ENCODE measurements around the gene ZNF175.

ZNF175 gene

DNA sequence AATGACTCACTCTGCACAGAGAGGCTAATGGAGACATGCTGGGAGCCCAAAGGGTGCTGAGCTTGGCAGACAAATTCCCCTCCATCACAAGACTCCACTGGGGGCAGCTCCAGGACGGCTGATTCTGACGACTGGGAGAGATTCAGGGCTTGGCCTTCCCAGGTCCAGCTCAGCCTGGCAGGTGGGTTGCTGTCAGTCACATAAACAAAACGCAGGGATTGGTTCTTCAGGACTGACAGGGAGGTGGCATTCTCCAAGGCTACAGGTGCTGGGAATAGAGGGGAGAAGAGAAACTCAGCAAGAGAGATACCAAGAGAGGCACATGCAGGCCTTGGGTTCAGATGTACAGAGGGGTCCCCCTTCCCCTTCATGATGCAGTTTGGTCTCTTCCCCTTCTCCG, 10.7 kb upstream of the ZNF175 start:
- no peaks in the 10 kb centered on the region for H3K36me3 ChIP-seq (ENCODE audit: control insufficient read depth in 4 of 4, insufficient read depth in 4 of 4, low read length in 3 of 4)
- CTCF ChIA-PET: interaction anchor here (0.6 to 1.5 kb wide), 4 partner anchors 9 to 101 kb away, joined by 3 to 4 read pairs (median 3); no protein-coding TSS in a partner anchor
- WGBS (ENCODE audit: insufficient coverage): 8% methylated on average over 3 of the region's 4 CpGs
- no peak for DNase-seq
- H3K27ac ChIP-seq (ENCODE audit: insufficient read depth in 1 of 2, low read depth in 1 of 2, low read length in 2 of 2, poor library complexity in 1 of 2, severe bottlenecking in 2 of 2): no peak overlapping the region
- H3K4me1 ChIP-seq (ENCODE audit: control extremely low read depth in 1 of 4, control insufficient read depth in 4 of 4, insufficient read depth in 4 of 4, low read length in 3 of 4): peaks cover 4 to 19% (median 12%) of the 10 kb centered on the region in 4 experiments
- no peak overlapping the region for H3K4me3 ChIP-seq (ENCODE audit: control insufficient read depth in 1 of 7, extremely low read depth in 1 of 7, insufficient read depth in 4 of 7, low read depth in 2 of 7, low read length in 6 of 7)
- peaks cover 0 to 42% (median 13%) of the 10 kb centered on the region in 5 experiments for H3K27me3 ChIP-seq (replicated peaks in 2 of 5; ENCODE audit: control insufficient read depth in 4 of 5, insufficient read depth in 5 of 5, low read length in 4 of 5)
- POLR2A ChIA-PET: no interaction called here
- H3K9me3 ChIP-seq (ENCODE audit: control extremely low read depth in 1 of 5, control insufficient read depth in 4 of 5, insufficient read depth in 2 of 5, low read depth in 1 of 5, low read length in 4 of 5): no peaks in the 10 kb centered on the region

DNA sequence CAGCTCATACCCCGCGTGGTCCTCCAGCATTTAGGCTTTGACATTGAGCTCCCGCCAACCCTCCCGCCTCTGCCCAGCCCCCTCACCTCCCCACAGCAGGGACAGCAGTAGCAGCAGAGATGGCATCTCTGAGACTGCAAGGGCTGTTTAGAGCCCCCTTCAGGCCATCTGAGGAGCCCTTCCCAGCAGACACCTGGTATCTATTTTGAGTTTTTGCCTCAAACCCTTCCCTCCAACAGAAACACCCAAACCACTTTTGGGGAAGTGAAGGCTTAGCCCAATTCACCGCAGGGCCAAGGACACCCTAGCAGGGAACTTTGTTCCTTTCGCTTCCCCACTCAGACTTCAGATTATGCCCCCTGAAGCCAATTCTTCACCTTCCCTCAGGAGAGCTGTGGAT, 6.3 kb upstream of the ZNF175 start:
- H3K27me3 ChIP-seq (replicated peaks in 2 of 5; ENCODE audit: control insufficient read depth in 4 of 5, insufficient read depth in 5 of 5, low read length in 4 of 5): peaks cover 2 to 29% (median 4%) of the 10 kb centered on the region in 5 experiments
- H3K4me3 ChIP-seq (ENCODE audit: control insufficient read depth in 1 of 7, extremely low read depth in 1 of 7, insufficient read depth in 4 of 7, low read depth in 2 of 7, low read length in 6 of 7): peak overlapping the region in 2 of 7 experiments; percentile 25 to 47
- WGBS (ENCODE audit: insufficient coverage): 23% methylated on average over 5 of the region's 6 CpGs
- H3K36me3 ChIP-seq (ENCODE audit: control insufficient read depth in 4 of 4, insufficient read depth in 4 of 4, low read length in 3 of 4): no peaks in the 10 kb centered on the region
- peaks cover 4 to 36% (median 17%) of the 10 kb centered on the region in 4 experiments for H3K4me1 ChIP-seq (ENCODE audit: control extremely low read depth in 1 of 4, control insufficient read depth in 4 of 4, insufficient read depth in 4 of 4, low read length in 3 of 4)
- no peak overlapping the region for H3K27ac ChIP-seq (ENCODE audit: insufficient read depth in 1 of 2, low read depth in 1 of 2, low read length in 2 of 2, poor library complexity in 1 of 2, severe bottlenecking in 2 of 2)
- CTCF ChIA-PET: interaction anchor here (1.2 to 1.7 kb wide), 3 partner anchors 13 to 91 kb away, joined by 3 to 8 read pairs (median 4); no protein-coding TSS in a partner anchor
- peak; percentile 49 to 85 (median 83) for DNase-seq
- H3K9me3 ChIP-seq (ENCODE audit: control extremely low read depth in 1 of 5, control insufficient read depth in 4 of 5, insufficient read depth in 2 of 5, low read depth in 1 of 5, low read length in 4 of 5): no peaks in the 10 kb centered on the region
- POLR2A ChIA-PET: interaction anchor here (1.0 kb wide), 1 partner anchor 17 kb away, joined by 4 read pairs; no protein-coding TSS in a partner anchor

GRCh38 chr19:51565583-51565982, 5.5 kb upstream of the ZNF175 start:
- peak in 2 of 3 donors; percentile 31 to 36 for DNase-seq
- CTCF ChIA-PET: interaction anchor here (0.9 to 1.7 kb wide), 6 partner anchors 17 to 92 kb away, joined by 3 to 8 read pairs (median 3); no protein-coding TSS in a partner anchor
- 49% methylated on average over 3 of the region's 4 CpGs for WGBS (ENCODE audit: insufficient coverage)
- Histone ChIP-seq H3K36me3 (ENCODE audit: control insufficient read depth in 4 of 4, insufficient read depth in 4 of 4, low read length in 3 of 4) (no peaks in the 10 kb centered on the region), H3K4me1 (ENCODE audit: control extremely low read depth in 1 of 4, control insufficient read depth in 4 of 4, insufficient read depth in 4 of 4, low read length in 3 of 4) (peaks cover 4 to 36% (median 17%) of the 10 kb centered on the region in 4 experiments), H3K27ac (ENCODE audit: insufficient read depth in 1 of 2, low read depth in 1 of 2, low read length in 2 of 2, poor library complexity in 1 of 2, severe bottlenecking in 2 of 2) (no peak overlapping the region), H3K27me3 (replicated peaks in 2 of 5; ENCODE audit: control insufficient read depth in 4 of 5, insufficient read depth in 5 of 5, low read length in 4 of 5) (peaks cover 0 to 21% (median 2%) of the 10 kb centered on the region in 5 experiments), H3K9me3 (ENCODE audit: control extremely low read depth in 1 of 5, control insufficient read depth in 4 of 5, insufficient read depth in 2 of 5, low read depth in 1 of 5, low read length in 4 of 5) (no peaks in the 10 kb centered on the region), H3K4me3 (ENCODE audit: control insufficient read depth in 1 of 7, extremely low read depth in 1 of 7, insufficient read depth in 4 of 7, low read depth in 2 of 7, low read length in 6 of 7) (no peak overlapping the region)
- POLR2A ChIA-PET: interaction anchor here (1.1 kb wide), 1 partner anchor 18 kb away, joined by 3 read pairs; no protein-coding TSS in a partner anchor

DNA sequence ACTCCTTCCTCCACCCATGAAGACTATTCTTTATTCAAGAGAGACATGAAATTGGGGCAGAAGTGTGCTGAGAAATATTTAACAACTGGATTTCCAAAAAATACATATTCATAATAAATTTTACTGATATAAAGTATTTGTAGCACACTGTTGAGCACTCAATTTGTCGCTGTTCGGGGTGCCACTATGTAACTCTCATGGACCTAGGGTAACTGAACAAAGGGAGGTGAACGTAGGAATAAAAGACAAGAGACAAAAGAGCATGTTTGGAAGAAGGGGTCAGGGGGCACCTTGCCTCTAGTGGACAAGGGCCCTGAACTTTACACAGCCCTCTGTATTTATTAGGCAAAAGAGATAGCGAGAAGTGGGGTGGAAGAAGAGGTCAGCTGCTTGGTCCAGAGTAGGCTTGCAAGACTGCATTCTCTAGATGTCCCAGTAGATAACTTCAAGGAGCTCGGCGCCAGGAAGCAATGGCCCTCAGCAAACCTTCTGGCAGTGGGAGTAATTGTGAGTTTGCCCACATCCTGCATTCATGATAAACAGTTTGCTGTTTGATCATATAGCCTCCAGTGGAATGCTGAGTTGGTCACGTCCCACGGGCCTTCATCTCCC, 4.5 kb upstream of the ZNF175 start:
- Histone ChIP-seq H3K9me3 (ENCODE audit: control extremely low read depth in 1 of 5, control insufficient read depth in 4 of 5, insufficient read depth in 2 of 5, low read depth in 1 of 5, low read length in 4 of 5) (no peaks in the 10 kb centered on the region), H3K4me3 (ENCODE audit: control insufficient read depth in 1 of 7, extremely low read depth in 1 of 7, insufficient read depth in 4 of 7, low read depth in 2 of 7, low read length in 6 of 7) (no peak overlapping the region), H3K36me3 (ENCODE audit: control insufficient read depth in 4 of 4, insufficient read depth in 4 of 4, low read length in 3 of 4) (no peaks in the 10 kb centered on the region), H3K27ac (ENCODE audit: insufficient read depth in 1 of 2, low read depth in 1 of 2, low read length in 2 of 2, poor library complexity in 1 of 2, severe bottlenecking in 2 of 2) (no peak overlapping the region), H3K27me3 (replicated peaks in 2 of 5; ENCODE audit: control insufficient read depth in 4 of 5, insufficient read depth in 5 of 5, low read length in 4 of 5) (peaks cover 0 to 18% (median 2%) of the 10 kb centered on the region in 5 experiments), H3K4me1 (ENCODE audit: control extremely low read depth in 1 of 4, control insufficient read depth in 4 of 4, insufficient read depth in 4 of 4, low read length in 3 of 4) (peaks cover 4 to 37% (median 19%) of the 10 kb centered on the region in 4 experiments)
- 50% methylated on average over 2 of the region's 8 CpGs for WGBS (ENCODE audit: insufficient coverage)
- CTCF ChIA-PET: interaction anchor here (1.1 to 1.2 kb wide), 2 partner anchors 53 to 56 kb away, joined by 3 read pairs; no protein-coding TSS in a partner anchor
- POLR2A ChIA-PET: no interaction called here
- DNase-seq: no peak

GRCh38 chr19:51567583-51567982, 3.5 kb upstream of the ZNF175 start:
- ChIA-PET POLR2A (no interaction called here), CTCF (no interaction called here)

DNA sequence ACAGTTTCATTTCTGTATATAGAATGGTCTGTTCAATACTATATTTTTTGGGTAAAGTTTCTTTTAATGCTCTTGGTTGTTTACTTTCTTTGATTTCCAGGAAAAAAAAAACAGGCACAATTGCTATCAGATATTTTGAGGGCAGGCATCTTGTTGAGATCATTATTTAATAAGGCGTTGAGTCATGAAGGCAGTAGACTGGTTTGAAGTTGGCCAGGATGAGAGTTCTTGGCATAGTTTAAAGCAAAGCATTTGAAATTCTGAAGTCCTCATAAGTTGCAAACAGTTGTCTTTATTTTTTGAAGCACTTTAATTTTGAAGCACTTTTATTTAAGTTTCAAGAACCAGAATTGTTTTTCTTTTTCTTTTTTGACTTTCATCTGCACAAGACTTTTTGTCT, 2.6 kb upstream of the ZNF175 start:
- ChIA-PET CTCF (no interaction called here), POLR2A (interaction anchor here (0.5 to 0.6 kb wide), 2 partner anchors 326 to 1003 kb away, joined by 3 to 5 read pairs; no protein-coding TSS in a partner anchor)
- H3K27ac ChIP-seq (ENCODE audit: insufficient read depth in 1 of 2, low read depth in 1 of 2, low read length in 2 of 2, poor library complexity in 1 of 2, severe bottlenecking in 2 of 2): no peak overlapping the region
- 90% methylated on average over 1 of the region's 1 CpG for WGBS (ENCODE audit: insufficient coverage)
- H3K9me3 ChIP-seq (ENCODE audit: control extremely low read depth in 1 of 5, control insufficient read depth in 4 of 5, insufficient read depth in 2 of 5, low read depth in 1 of 5, low read length in 4 of 5): no peaks in the 10 kb centered on the region
- H3K4me1 ChIP-seq (ENCODE audit: control extremely low read depth in 1 of 4, control insufficient read depth in 4 of 4, insufficient read depth in 4 of 4, low read length in 3 of 4): peaks cover 4 to 54% (median 36%) of the 10 kb centered on the region in 4 experiments
- peaks cover 0 to 18% (median 0%) of the 10 kb centered on the region in 5 experiments for H3K27me3 ChIP-seq (replicated peaks in 2 of 5; ENCODE audit: control insufficient read depth in 4 of 5, insufficient read depth in 5 of 5, low read length in 4 of 5)
- H3K36me3 ChIP-seq (ENCODE audit: control insufficient read depth in 4 of 4, insufficient read depth in 4 of 4, low read length in 3 of 4): peaks cover 0 to 5% (median 3%) of the 10 kb centered on the region in 4 experiments
- DNase-seq: no peak
- H3K4me3 ChIP-seq (ENCODE audit: control insufficient read depth in 1 of 7, extremely low read depth in 1 of 7, insufficient read depth in 4 of 7, low read depth in 2 of 7, low read length in 6 of 7): no peak overlapping the region

More at GRCh38 chr19:51567583-51567982, 3.5 kb upstream of the ZNF175 start:
- Histone ChIP-seq H3K27ac (ENCODE audit: insufficient read depth in 1 of 2, low read depth in 1 of 2, low read length in 2 of 2, poor library complexity in 1 of 2, severe bottlenecking in 2 of 2) (no peak overlapping the region), H3K36me3 (ENCODE audit: control insufficient read depth in 4 of 4, insufficient read depth in 4 of 4, low read length in 3 of 4) (no peaks in the 10 kb centered on the region), H3K4me1 (ENCODE audit: control extremely low read depth in 1 of 4, control insufficient read depth in 4 of 4, insufficient read depth in 4 of 4, low read length in 3 of 4) (peaks cover 4 to 46% (median 28%) of the 10 kb centered on the region in 4 experiments), H3K4me3 (ENCODE audit: control insufficient read depth in 1 of 7, extremely low read depth in 1 of 7, insufficient read depth in 4 of 7, low read depth in 2 of 7, low read length in 6 of 7) (no peak overlapping the region), H3K9me3 (ENCODE audit: control extremely low read depth in 1 of 5, control insufficient read depth in 4 of 5, insufficient read depth in 2 of 5, low read depth in 1 of 5, low read length in 4 of 5) (no peaks in the 10 kb centered on the region), H3K27me3 (replicated peaks in 2 of 5; ENCODE audit: control insufficient read depth in 4 of 5, insufficient read depth in 5 of 5, low read length in 4 of 5) (peaks cover 0 to 18% (median 2%) of the 10 kb centered on the region in 5 experiments)
- 100% methylated on average over 2 of the region's 4 CpGs for WGBS (ENCODE audit: insufficient coverage)
- DNase-seq: no peak

DNA sequence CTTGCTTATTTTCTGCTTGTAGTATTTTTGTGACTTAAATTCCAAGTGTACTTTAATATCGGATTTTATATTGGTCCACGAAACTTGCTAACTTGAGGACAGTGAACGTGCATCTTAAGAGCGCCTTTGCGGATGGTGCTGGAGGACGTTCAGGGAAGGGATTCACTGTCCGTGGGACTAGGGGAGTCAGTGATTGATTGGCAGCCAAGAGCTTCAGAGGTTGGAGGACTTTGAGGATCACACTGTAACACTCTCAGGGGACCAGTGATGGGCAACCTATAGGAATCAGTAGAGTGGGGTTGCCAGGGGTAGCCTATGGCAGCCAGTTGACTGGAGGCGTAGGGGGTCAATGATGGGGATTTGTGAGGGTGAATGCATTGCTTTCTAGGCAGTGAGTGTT, 516 bp downstream of the ZNF175 start:
- Histone ChIP-seq H3K27me3 (replicated peaks in 2 of 5; ENCODE audit: control insufficient read depth in 4 of 5, insufficient read depth in 5 of 5, low read length in 4 of 5) (peaks cover 0 to 10% (median 0%) of the 10 kb centered on the region in 5 experiments), H3K4me1 (ENCODE audit: control extremely low read depth in 1 of 4, control insufficient read depth in 4 of 4, insufficient read depth in 4 of 4, low read length in 3 of 4) (peaks cover 0 to 26% (median 21%) of the 10 kb centered on the region in 4 experiments), H3K27ac (ENCODE audit: insufficient read depth in 1 of 2, low read depth in 1 of 2, low read length in 2 of 2, poor library complexity in 1 of 2, severe bottlenecking in 2 of 2) (peak overlapping the region; percentile 71 to 79), H3K36me3 (ENCODE audit: control insufficient read depth in 4 of 4, insufficient read depth in 4 of 4, low read length in 3 of 4) (peaks cover 4 to 25% (median 14%) of the 10 kb centered on the region in 4 experiments), H3K9me3 (ENCODE audit: control extremely low read depth in 1 of 5, control insufficient read depth in 4 of 5, insufficient read depth in 2 of 5, low read depth in 1 of 5, low read length in 4 of 5) (no peaks in the 10 kb centered on the region), H3K4me3 (ENCODE audit: control insufficient read depth in 1 of 7, extremely low read depth in 1 of 7, insufficient read depth in 4 of 7, low read depth in 2 of 7, low read length in 6 of 7) (peak overlapping the region in 6 of 7 experiments; percentile 78 to 89 (median 86))
- DNase-seq: peak in 1 of 3 donors; percentile 33
- CTCF ChIA-PET: interaction anchor here (1.0 to 1.5 kb wide), 5 partner anchors 9 to 99 kb away, joined by 3 to 5 read pairs (median 3); no protein-coding TSS in a partner anchor
- WGBS (ENCODE audit: insufficient coverage): 9% methylated on average over 8 of the region's 8 CpGs
- POLR2A ChIA-PET: interaction anchor here (0.6 kb wide), 1 partner anchor 1173 kb away, joined by 3 read pairs; no protein-coding TSS in a partner anchor
